DOHH2 (cell line): Measurements from ENCODE around the gene VPS35.

Experiments used
- EZH2phosphoT487 ChIP-seq: fragments of 200-600 bp; sonication (generic); IDR thresholded peaks from 2 replicates; pipeline ENCODE4 v1.6.1; 2017; ENCODE audit warnings: borderline replicate concordance, mild to moderate bottlenecking, antibody characterized with exemption, low read length, moderate library complexity, mixed read lengths
- TF ChIP-seq, protein P1 (sequence below): fragments of 200-600 bp; sonication (generic); IDR thresholded peaks from one replicate; pipeline ENCODE4 v1.5.1; 2014; ENCODE audit warnings: antibody characterized with exemption, mild to moderate bottlenecking, low read depth, low read length; ENCODE audit not compliant: poor library complexity, severe bottlenecking

DNA sequence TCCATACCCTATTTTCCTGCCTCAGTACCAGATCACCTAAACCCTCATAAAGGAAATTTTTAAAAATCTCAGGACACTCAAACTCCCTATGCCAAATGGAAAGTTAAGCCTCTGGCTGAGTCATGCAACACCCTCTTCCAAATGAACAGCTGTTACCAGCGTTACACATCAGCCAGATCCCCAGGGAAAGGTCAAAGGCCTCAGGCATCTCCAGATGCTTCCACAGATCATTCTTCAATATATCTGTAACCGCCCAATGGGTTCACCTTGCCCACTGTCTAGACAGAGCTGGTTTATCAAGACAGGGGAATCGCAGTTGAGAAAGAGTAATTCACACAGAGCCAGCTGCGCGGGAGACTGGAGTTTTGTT, 38.7 kb downstream of the VPS35 start:
- TF ChIP-seq, protein P1, sequence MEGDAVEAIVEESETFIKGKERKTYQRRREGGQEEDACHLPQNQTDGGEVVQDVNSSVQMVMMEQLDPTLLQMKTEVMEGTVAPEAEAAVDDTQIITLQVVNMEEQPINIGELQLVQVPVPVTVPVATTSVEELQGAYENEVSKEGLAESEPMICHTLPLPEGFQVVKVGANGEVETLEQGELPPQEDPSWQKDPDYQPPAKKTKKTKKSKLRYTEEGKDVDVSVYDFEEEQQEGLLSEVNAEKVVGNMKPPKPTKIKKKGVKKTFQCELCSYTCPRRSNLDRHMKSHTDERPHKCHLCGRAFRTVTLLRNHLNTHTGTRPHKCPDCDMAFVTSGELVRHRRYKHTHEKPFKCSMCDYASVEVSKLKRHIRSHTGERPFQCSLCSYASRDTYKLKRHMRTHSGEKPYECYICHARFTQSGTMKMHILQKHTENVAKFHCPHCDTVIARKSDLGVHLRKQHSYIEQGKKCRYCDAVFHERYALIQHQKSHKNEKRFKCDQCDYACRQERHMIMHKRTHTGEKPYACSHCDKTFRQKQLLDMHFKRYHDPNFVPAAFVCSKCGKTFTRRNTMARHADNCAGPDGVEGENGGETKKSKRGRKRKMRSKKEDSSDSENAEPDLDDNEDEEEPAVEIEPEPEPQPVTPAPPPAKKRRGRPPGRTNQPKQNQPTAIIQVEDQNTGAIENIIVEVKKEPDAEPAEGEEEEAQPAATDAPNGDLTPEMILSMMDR: no peak
- TF ChIP-seq EZH2phosphoT487: no peak
